Measurements from ENCODE around the gene PCNX3.

The PCNX3 gene

DNA sequence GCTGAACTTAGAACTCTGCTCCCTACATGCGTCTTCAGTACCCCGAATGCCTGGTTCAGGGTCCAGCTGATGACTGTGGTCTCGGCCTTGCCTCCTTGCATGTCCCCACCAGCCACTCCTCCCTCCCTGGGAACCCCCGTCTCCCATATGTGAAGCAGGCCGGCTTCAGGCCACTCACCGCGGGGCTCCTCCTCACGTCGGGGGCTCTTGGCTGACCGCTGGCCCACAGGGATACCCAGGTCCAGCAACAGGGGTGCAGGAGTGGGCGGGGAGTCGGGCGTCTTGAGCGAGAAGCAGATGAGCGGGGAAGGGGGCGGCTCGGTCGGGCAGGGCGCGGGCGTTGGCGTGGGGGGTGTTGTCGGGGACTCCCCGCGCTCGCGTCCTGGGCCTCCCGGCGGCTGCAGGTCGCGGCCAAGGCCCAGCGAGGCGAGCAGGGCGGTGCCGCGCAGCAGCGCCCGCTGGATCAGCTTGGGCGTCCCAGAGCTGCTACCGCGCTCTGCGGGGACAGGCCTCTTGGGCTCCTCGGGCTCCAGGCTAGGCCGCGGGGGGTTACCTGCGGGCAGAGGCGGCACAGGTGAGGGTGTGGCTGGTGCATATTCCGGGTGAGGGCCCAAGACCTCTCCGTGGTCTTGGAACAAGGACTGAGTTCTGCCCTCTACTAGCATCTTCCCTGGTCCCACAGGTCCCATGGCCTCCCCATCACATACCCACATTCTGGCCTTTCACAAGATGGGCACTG lies 16.2 kb upstream of the PCNX3 start:
- no peak for DNase-seq

GRCh38 chr11:65599955-65600246 lies 15.7 kb upstream of the PCNX3 start:
- DNase-seq: no peak

DNA sequence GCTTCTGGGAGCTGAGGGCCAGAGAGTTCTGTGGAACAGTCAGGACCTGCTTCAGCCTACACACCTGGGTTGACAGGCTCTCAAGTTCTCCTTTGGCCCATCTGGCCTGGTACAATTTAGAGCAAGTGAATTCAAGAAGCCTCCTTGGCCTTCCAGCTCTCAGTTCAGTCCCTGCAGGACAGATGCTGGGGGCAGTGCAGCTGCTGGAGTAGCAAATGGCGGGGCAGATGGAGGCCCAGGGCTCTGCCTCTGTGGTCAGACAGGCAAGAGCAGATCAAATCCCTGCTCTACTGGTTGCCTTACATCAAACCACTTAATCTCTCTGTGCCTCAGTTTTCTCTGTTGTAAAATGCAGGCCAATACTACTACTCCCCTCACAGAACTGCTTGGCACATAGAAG lies 11.3 kb upstream of the PCNX3 start:
- no peak for DNase-seq

DNA sequence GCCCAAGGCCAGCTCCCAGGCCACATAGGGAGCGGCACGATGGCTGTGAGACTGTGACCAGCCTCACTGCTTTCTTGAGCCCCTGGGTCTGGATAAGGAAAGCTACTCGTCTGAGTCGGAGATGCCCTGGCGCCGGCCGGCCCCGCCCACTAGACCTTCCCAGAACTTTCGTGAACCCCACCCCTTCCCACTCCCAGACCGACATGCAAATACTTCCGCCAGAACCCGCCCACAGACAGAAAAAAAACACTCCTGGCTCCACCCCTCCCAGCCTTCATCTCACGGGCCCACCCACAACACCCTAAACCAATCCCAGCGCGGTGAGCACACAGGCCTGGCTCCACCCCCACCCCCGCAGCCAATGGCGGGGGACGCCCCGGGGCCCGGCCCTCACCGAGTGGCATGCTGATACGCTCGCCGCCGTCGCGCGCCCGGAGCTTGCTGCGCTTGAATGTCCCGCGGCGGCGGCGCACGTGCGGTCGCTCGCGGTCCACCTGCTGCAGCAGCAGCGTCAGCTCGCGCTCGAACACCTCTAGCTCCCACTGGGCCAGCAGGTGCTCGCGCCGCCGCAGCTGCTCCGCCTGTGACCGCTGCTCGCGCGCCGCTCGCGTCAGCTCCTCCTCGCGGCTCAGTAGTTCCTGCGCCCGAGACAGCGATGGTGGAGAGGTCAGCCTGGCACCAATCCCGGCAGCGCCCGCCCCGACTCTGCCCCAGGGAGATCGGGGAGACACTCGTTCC lies 8.5 kb upstream of the PCNX3 start:
- DNase-seq: no peak

- no peak for DNase-seq
Measured at GRCh38 chr11:65607614-65608426, 7.8 kb upstream of the PCNX3 start.

GRCh38 chr11:65609229-65609628 lies 6.3 kb upstream of the PCNX3 start:
- DNase-seq: no peak

DNA sequence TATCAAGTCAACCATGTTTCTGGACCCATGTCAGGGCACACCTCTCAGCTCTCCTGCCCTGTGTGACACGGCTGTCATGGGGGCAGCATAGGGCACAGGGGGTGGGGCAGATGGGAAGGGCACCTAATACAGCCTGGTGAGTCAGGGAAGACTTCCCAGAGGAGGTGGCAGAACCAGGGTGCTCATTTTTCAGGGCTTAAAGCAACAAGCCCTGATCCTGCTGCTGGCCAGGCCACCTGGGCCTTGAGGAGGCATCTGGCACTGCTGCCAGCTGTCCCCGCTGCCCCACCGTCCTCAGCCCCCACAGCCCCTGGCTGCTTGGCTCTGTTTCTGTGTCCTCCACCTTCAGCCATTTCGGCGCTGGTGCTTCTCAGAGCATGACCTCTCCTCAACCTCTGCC lies 5.9 kb upstream of the PCNX3 start:
- no peak for DNase-seq

DNA sequence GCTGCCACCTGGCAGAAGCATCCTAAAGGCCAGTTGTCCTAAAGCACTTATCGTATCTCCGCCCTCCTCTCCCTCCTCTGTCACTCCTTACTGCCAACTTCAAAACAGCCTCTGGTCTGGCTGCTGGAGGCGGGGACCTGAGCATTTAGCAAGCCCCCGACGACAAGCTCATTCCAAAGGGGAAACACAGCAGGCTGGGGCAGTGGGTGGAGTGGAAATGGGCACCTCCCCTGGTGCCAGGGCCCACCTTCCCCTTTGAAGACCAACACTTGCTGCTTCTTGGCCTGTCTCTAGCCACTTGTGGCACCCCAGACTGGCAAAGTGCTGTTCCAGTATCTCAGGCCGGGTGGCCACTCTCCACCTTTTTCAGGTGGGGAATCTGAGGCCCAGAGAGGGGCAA lies 5.2 kb upstream of the PCNX3 start:
- no peak for DNase-seq

DNA sequence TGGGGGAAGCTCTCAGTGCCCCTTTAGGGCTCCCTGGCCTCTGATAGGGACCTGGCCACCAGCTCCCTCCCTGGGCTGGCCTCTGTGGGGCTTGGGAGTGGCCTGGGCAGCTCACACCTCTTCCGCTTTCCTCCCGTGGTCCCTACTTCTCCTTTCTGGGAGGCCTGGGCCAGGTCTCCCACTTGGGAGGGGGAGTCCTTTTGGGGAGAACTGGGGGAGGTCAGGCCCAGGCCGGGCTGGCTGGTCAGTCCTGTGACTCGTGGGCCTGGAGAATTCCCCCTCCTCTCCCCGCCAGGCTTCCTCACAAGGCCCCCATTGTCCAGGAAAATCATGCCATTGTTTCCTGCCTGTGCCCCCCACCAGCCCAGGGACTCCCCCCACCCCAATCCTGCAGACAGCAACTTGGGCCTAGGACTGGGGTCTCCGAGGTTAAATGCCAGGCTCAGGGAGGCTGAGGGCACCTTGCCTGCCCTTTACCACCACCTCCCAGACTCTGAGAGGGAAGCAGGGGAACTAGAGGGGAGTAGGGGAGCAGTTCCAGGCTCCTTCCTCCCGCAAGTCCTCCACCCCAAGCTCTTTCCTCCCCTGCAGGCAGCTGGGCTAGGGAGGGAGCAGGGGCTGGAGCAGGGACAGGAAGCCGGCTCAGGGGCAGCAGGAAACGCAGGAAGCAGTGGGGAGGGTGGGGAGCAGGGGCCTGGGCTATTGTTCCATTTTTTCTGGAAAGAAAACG lies 4.4 kb upstream of the PCNX3 start:
- DNase-seq: no peak

DNA sequence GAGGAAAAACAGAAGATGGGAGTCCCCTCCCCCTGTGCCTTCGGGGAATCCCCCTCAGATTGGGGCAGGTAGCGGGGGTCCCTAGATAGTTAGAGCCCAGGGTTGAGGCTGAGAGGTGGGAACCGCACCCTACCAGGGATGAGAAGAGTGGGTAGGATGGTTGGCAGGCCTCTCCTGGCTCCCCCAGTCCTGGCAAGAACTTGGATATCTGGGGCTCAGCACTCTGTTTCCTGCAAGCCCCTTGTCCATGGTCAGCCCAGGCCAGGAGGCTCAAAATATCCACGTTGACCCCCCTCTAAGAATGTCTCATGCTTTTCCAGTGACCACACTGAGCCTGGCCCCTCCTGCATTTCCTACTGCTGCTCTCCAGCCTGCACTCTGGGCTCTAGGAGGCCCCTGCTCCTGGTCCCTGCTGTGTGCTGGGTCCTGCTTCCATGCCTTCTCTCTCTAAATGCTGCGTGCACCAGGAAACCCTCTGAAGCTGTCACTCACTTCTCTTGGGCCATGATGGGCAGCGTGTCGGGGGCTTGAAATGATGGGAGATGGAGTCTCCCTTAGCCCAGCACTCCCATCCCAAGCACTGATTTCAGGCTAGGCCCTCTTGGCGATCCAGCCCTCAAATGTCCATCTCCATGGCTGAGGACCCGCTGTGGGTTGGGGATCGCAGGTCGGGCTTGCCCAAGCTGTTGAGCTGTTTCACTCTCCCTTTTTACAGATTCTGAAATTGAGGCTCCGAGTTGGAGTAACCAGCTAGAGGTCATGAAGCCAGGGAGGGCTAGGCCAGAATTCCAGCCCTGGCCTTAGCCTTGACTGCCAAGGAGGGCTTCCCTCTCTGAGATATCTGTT lies 3.6 kb upstream of the PCNX3 start:
- DNase-seq: no peak

DNA sequence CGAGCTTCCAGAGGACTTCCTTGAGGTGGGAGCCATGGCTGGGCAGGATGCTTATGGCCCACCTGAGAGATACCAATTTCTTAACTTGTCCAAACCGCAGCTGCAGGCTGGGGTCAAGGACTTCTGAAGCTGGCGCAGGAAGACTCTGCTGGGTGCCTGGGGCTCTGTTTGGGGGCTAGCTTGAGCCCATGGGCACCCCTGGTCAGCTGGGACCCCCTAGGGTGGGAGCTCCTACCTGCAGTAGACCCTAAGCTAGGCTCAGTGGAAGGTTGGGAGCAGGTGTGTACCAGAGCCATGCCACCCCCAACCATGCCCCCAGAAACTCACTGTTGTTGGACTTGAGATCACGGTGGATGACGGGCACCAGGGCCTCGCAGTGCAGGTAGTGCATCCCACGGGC lies 2.9 kb upstream of the PCNX3 start:
- no peak for DNase-seq

DNA sequence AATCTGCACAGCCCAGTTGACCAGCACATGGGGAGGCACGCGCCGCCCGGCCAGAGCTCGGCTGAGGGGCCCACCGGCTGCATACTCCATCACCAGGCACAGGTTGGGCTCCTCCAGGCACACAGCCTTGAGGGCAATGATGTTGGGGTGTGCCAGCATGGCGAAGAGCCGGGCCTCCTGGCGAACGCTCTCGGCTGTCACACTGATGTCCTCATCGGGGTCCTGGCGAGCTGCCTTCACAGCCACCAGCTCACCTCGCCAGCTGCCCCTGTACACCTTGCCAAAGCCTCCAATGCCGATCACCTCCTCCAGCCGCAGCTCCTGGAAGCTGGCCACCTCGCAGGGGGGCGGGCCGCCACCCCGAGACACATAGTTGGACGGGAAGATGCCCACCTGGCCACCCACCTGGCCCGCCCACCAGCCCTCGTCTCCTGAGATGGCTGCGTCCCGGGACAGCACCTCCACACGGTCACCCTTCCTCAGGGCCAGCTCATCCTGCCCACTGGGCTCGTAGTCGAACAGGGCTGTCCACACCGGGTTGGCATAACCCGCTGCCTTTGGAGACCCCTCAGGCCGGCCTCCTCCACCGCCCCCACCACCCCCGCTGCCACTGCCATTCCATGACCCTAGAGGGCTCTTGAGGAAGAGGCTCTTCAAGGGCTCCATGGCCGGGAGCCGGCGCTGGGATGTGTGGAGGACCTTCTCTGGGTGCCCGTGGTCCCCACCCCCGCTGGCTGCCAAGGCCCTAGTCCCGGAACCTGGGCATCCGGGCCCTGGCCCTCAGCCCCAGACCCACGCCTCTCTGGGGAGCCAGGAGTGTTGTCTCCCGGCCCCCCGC lies 2.3 kb upstream of the PCNX3 start:
- DNase-seq: no peak

GRCh38 chr11:65615950-65616574 lies 486 bp downstream of the PCNX3 start:
- DNase-seq: no peak

GRCh38 chr11:65616575-65617001 lies 1.0 kb downstream of the PCNX3 start:
- DNase-seq: no peak

GRCh38 chr11:65617136-65617850 lies 1.7 kb downstream of the PCNX3 start:
- DNase-seq: no peak

- DNase-seq: no peak
Measured at GRCh38 chr11:65617990-65618751, 2.6 kb downstream of the PCNX3 start.

DNA sequence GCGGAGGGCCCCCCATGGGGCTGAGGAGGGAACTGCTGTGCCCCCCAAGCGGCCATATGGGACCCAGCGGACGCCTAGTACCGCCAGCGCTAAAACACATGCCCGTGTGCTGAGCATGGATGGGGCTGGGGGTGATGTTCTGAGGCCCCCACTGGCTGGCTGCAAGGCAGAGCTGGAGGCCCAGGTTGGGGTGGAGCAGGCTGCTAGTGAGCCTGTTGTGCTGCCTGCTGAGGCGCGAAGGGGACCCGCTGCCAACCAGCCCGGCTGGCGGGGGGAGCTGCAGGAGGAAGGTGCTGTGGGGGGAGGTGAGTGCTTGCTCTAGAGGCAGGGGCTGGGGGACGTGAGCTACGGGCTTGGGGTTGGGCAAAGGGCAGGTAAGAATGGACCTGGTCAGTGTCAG lies 3.2 kb downstream of the PCNX3 start:
- no peak for DNase-seq

DNA sequence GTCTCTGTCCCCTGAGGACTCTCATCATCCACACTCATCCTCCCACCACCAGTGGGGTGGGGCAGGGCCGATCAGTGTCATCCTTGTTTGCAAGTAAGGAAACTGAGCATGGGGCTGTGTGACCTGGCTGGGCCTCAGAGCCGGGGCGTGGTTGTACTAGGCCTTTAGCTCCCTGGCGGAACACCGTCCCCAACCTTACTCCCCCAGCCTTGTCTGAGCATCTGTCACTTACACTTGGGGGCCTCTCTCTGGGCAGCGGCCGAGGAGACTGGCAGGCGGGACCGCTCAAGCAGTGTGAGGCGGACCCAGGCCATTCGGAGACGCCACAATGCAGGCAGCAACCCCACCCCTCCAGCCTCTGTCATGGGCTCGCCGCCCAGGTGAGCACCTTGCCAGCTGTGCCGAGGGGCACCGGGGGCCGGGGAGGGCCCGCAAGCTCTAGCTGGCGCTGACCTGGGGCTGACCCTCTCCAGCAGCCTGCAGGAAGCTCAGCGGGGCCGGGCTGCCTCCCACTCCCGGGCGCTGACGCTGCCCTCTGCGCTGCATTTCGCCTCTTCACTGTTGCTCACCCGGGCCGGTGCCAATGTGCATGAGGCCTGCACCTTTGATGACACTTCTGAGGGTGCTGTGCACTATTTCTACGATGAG lies 3.8 kb downstream of the PCNX3 start:
- no peak for DNase-seq

DNA sequence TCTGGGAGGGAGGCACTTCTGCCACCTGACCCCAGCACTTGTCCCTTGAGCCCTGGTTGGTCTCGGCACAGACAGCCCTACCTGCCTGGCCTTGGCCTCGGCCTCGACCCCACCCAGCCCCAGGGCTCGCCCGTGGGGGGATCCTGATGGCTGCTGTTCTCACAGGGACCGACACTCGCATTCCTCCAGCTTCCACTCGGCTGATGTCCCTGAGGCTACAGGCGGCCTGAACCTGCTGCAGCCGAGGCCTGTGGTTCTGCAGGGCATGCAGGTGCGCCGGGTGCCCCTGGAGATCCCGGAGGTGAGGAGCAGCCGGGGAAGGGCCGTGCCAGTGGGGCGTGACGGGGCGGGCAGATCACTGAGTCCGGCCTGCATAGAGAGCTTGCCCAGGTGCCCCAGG lies 5.1 kb downstream of the PCNX3 start:
- DNase-seq: no peak
